Fibroblast of villous mesenchyme (primary cell): ENCODE results near the gene DNPEP. TPM values are rescaled to one million over a fixed set of nuclear protein-coding genes. Genes with fewer than 3 reads are reported as not detected.

Source experiments
- DNase-seq: peaks from one replicate; pipeline ENCODE4 v3.0.0-alpha.2; 2010; ENCODE audit warnings: low read depth
- H3K4me3 ChIP-seq: 2 replicates; pipeline ENCODE4 v1.5.1; 2011; ENCODE audit warnings: low read depth, mild to moderate bottlenecking, low read length
- CTCF ChIP-seq: IDR thresholded peaks from 2 replicates; pipeline ENCODE4 v1.5.1; 2012; ENCODE audit warnings: low read depth, mild to moderate bottlenecking, low read length; ENCODE audit not compliant: insufficient read depth
- total RNA-seq: library from RNA; depleted of rRNA; stranded (reverse); fragments of >200 nt; gene quantifications from 2 replicates; pipeline ENCODE4 v1.2.3, GENCODE V29; 2012

Gene DNPEP
- total RNA-seq, 1 donor, result 64.8 TPM

GRCh38 chr2:219419012-219419324, 31.3 kb upstream of the DNPEP start:
- TF ChIP-seq CTCF, result no peak
- H3K4me3 ChIP-seq, result no peak overlapping the region
- DNase-seq, result no peak

- no peak within 1 kb of the TSS for H3K4me3 ChIP-seq
- DNase-seq, result no peak
- TF ChIP-seq CTCF, result no peak
Measured at GRCh38 chr2:219418155-219419011, 30.7 kb upstream of the DNPEP start, which contains the start of gene DES. Gene DES (plus strand): TSS chr2:219418377. CDS start chr2:219418463, 86 bp downstream.

- no peak for TF ChIP-seq CTCF
- no peak for DNase-seq
- H3K4me3 ChIP-seq, result no peak overlapping the region
Measured at GRCh38 chr2:219417374-219417773, 29.7 kb upstream of the DNPEP start.

- H3K4me3 ChIP-seq, result no peak overlapping the region
- no peak for DNase-seq
- no peak for TF ChIP-seq CTCF
Measured at GRCh38 chr2:219416938-219417337, 29.2 kb upstream of the DNPEP start.

GRCh38 chr2:219416235-219416602, 28.5 kb upstream of the DNPEP start:
- no peak overlapping the region for H3K4me3 ChIP-seq
- TF ChIP-seq CTCF, result no peak
- DNase-seq, result no peak

- TF ChIP-seq CTCF, result no peak
- H3K4me3 ChIP-seq, result no peak overlapping the region
- no peak for DNase-seq
Measured at GRCh38 chr2:219415580-219416234, 28.0 kb upstream of the DNPEP start.
